HepG2 (cell line): ENCODE data around the gene TRAPPC3. TPM values are rescaled to one million over a fixed set of nuclear protein-coding genes. Genes with fewer than 3 reads are reported as not detected.

Experiments used
- ATAC-seq: fragments of 200-7000 bp; cut with Tn5 transposase; 3 replicates; pipeline ENCODE4 v1.9.1; 2020; ENCODE audit warnings: mild to moderate bottlenecking, moderate library complexity
- Bru-seq: library from RNA; stranded (reverse); fragments of 400-500 nt; gene quantifications from one replicate; lab custom pipeline; 2021; lab: Mats Ljungman, UMichigan
- BruChase-seq, 2 experiments: library from RNA; stranded (reverse); fragments of 400-500 nt; gene quantifications; one replicate each; lab custom pipeline; 2021; lab: Mats Ljungman, UMichigan
- BruUV-seq: library from RNA; stranded (reverse); fragments of 400-500 nt; replicated peaks from 2 replicates; lab custom pipeline; 2021; lab: Mats Ljungman, UMichigan
- CTCF ChIA-PET: fragments of 300-600 bp; formaldehyde crosslinking; extraction: SDS; loops from one replicate; lab custom pipeline; 2021; ENCODE audit warnings: low total read pairs, inconsistent platforms, low intra/inter-chr PET ratio; lab: Yijun Ruan, JAX
- POLR2A ChIA-PET: fragments of 350-600 bp; sonication (Branson Sonifier 250); formaldehyde crosslinking; loops from one replicate; lab custom pipeline; 2020; ENCODE audit warnings: antibody characterized with exemption, inconsistent platforms; lab: Yijun Ruan, JAX
- DNase-seq: peaks from one replicate; pipeline ENCODE4 v3.0.0-alpha.2; 2015; ENCODE audit warnings: low spot score
- FAIRE-seq: peaks from 3 replicates; lab custom pipeline; 2011; peaks lifted over from hg19 to GRCh38; lab: Jason Lieb, UNC
- H2AFZ ChIP-seq: one replicate; pipeline ENCODE4 v1.6.1; 2011; ENCODE audit warnings: low read length, inconsistent platforms
- H3K27ac ChIP-seq: fragments of 300-600 bp; 3 replicates; pipeline ENCODE4 v1.8.0; 2011; ENCODE audit warnings: mixed run types, mild to moderate bottlenecking, mixed read lengths, low read length, inconsistent platforms; ENCODE audit not compliant: insufficient read depth; ENCODE audit errors: extremely low read length
- H3K27me3 ChIP-seq, 2 experiments: fragments of 200-600 bp in 1 of 2; 2 replicates in 1 of 2; 3 replicates in 1 of 2; pipeline versions ENCODE4 v1.6.0 to v1.8.0; 2011; ENCODE audit warnings: low read length in 2 of 2, mild to moderate bottlenecking in 2 of 2, moderate library complexity in 2 of 2, inconsistent platforms in 1 of 2; ENCODE audit not compliant: insufficient read depth in 2 of 2, control insufficient read depth in 1 of 2
- H3K36me3 ChIP-seq, 2 experiments: fragments of 200-600 bp in 1 of 2; replicated peaks in 1 of 2; 2 replicates in 1 of 2; 3 replicates in 1 of 2; pipeline versions ENCODE4 v1.5.1 to v1.8.0; 2011; ENCODE audit warnings: low read length in 2 of 2, inconsistent platforms in 1 of 2; ENCODE audit not compliant: insufficient read depth in 2 of 2, control insufficient read depth in 1 of 2
- H3K4me1 ChIP-seq: 2 replicates; pipeline ENCODE4 v1.5.1; 2012; ENCODE audit warnings: low read length, inconsistent platforms; ENCODE audit not compliant: insufficient read depth
- H3K4me2 ChIP-seq: 2 replicates; pipeline ENCODE4 v1.6.0; 2011; ENCODE audit warnings: low read depth, low read length, inconsistent platforms
- H3K4me3 ChIP-seq, 3 experiments: fragments of 200-600 bp in 1 of 3; sonication (generic), shearing (Covaris generic) in 1 of 3; replicated peaks in 1 of 3; 2 replicates each; pipeline ENCODE4 v1.5.1; 2011 to 2016; ENCODE audit warnings: low read length in 3 of 3, inconsistent platforms in 2 of 3, low read depth in 2 of 3, mild to moderate bottlenecking in 2 of 3, control low read depth in 1 of 3, mixed read lengths in 1 of 3; ENCODE audit not compliant: insufficient read depth in 1 of 3
- H3K79me2 ChIP-seq: one replicate; pipeline ENCODE4 v1.6.1; 2011; ENCODE audit warnings: low read length, inconsistent platforms; ENCODE audit not compliant: insufficient read depth
- H3K9ac ChIP-seq: 2 replicates; pipeline ENCODE4 v1.6.0; 2011; ENCODE audit warnings: mild to moderate bottlenecking, low read depth, low read length, inconsistent platforms; ENCODE audit not compliant: insufficient read depth
- H3K9me3 ChIP-seq: 2 replicates; pipeline ENCODE4 v1.5.1; 2012; ENCODE audit warnings: mild to moderate bottlenecking, low read length
- H4K20me1 ChIP-seq: 2 replicates; pipeline ENCODE4 v1.6.0; 2011; ENCODE audit warnings: inconsistent platforms, mild to moderate bottlenecking, low read length, moderate library complexity; ENCODE audit not compliant: insufficient read depth
- AGO2 ChIP-seq: fragments of 200-400 bp; formaldehyde crosslinking; optimal IDR thresholded peaks from 2 replicates; pipeline ENCODE3; 2017; ENCODE audit warnings: mild to moderate bottlenecking, low read depth, low read length, moderate library complexity
- ATF7-NPFF ChIP-seq: sonication (generic); formaldehyde crosslinking; IDR thresholded peaks from 2 replicates; pipeline ENCODE4 v1.8.1; 2023; ENCODE audit warnings: mild to moderate bottlenecking, low read depth, missing genetic modification reagents, moderate library complexity
- CEBPG ChIP-seq: IDR thresholded peaks from 2 replicates; pipeline ENCODE4 v1.6.1; 2016
- E2F2 ChIP-seq: sonication (generic); formaldehyde crosslinking; IDR thresholded peaks from 2 replicates; pipeline ENCODE4 v1.4.0; 2020; ENCODE audit warnings: missing genetic modification reagents, borderline replicate concordance
- MYC ChIP-seq: sonication (generic); formaldehyde crosslinking; IDR thresholded peaks from 2 replicates; pipeline ENCODE4 v1.9.0; 2021; ENCODE audit warnings: missing genetic modification reagents, borderline replicate concordance
- POLR2A ChIP-seq, 2 experiments: IDR thresholded peaks; 2 replicates each; pipeline ENCODE4 v1.6.1; 2011; ENCODE audit warnings: low read depth in 2 of 2, low read length in 2 of 2, mild to moderate bottlenecking in 1 of 2, moderate library complexity in 1 of 2; ENCODE audit not compliant: insufficient read depth in 1 of 2
- SRY ChIP-seq: sonication (generic); formaldehyde crosslinking; IDR thresholded peaks from 2 replicates; pipeline ENCODE4 v1.8.0; 2022; ENCODE audit warnings: mild to moderate bottlenecking, missing genetic modification reagents
- TFDP1 ChIP-seq: IDR thresholded peaks from 2 replicates; pipeline ENCODE4 v1.6.1; 2016; ENCODE audit warnings: missing compliant biosample characterization, missing genetic modification reagents, borderline replicate concordance
- ZFP36 ChIP-seq: fragments of 150-350 bp; IDR thresholded peaks from 2 replicates; pipeline ENCODE4 v1.6.1; 2018; ENCODE audit warnings: borderline replicate concordance, low read length, low read depth; ENCODE audit not compliant: partially characterized antibody
- ZNF124 ChIP-seq: sonication (generic); formaldehyde crosslinking; IDR thresholded peaks from 2 replicates; pipeline ENCODE4 v1.4.0; 2020; ENCODE audit warnings: missing genetic modification reagents
- ZNF576 ChIP-seq: sonication (generic); formaldehyde crosslinking; IDR thresholded peaks from 2 replicates; pipeline ENCODE4 v1.4.0; 2020; ENCODE audit warnings: mild to moderate bottlenecking, missing genetic modification reagents
- WGBS: methylation state at CpG from one replicate; pipeline ENCODE4 v1.1.6; 2017; ENCODE audit warnings: low lambda C conversion rate; 5-methylcytosine and 5-hydroxymethylcytosine counted together
- in situ Hi-C: cut with HindIII; loops from 2 replicates; pipeline ENCODE4 v1.10.0; 2017; ENCODE audit warnings: low pct_unique_long_range_greater_than_20kb; ENCODE audit not compliant: extremely low pct_ligation_motif_present
- intact Hi-C: fragments of 100-400 bp; cut with micrococcal nuclease; formaldehyde crosslinking; loops from one replicate; pipeline ENCODE4 v1.10.0; 2022; ENCODE audit not compliant: unreplicated experiment
- long read RNA-seq, 2 experiments: library from RNA in 1 of 2; library from polyadenylated mRNA in 1 of 2; stranded (forward) in 1 of 2; unstranded in 1 of 2; transcript quantifications; one replicate each; pipeline ENCODE4 v2.0.0, GENCODE V29; 2019 to 2022
- polyA minus RNA-seq, 3 experiments: library from RNA; depleted of rRNA, polyadenylated mRNA; stranded (reverse); fragments of >200 nt; gene quantifications; 2 replicates each; pipeline ENCODE4 v1.2.3, GENCODE V29; 2011; ENCODE audit warnings: low replicate concordance in 1 of 3
- polyA plus RNA-seq, 8 experiments: library from polyadenylated mRNA; depleted of rRNA in 3 of 8; stranded (reverse) in 7 of 8; unstranded in 1 of 8; fragments of >200 nt; fragmentation: Illumina TruSeq in 4 of 8; extraction: Trizol in 4 of 8; gene quantifications; 2 replicates each; pipeline versions ENCODE4 v1.2.1 to v1.2.3, GENCODE V29; 2011 to 2016; ENCODE audit warnings: low read depth in 4 of 8, missing spikeins in 1 of 8, mixed read lengths in 1 of 8; ENCODE audit not compliant: insufficient read depth in 1 of 8
- total RNA-seq, 5 experiments: library from RNA; depleted of rRNA; stranded (reverse); fragments of >200 nt; fragmentation: Illumina TruSeq; extraction: Trizol; gene quantifications; 2 replicates each; pipeline ENCODE4 v1.2.3, GENCODE V29; 2016; ENCODE audit warnings: low read depth in 1 of 5

The TRAPPC3 gene
- 62.4 and 66.7 TPM in 2 replicates for total RNA-seq (2016; rRNA removed; fragmentation: Illumina TruSeq; extraction: Trizol)
- total RNA-seq (2016; cell fraction: cytosol; rRNA removed; fragmentation: Illumina TruSeq; extraction: Trizol; ENCODE audit: low read depth) = 33.8 and 35.1 TPM in 2 replicates
- 67.4 and 70.9 TPM in 2 replicates for total RNA-seq (2016; cell fraction: insoluble cytoplasmic fraction; rRNA removed; fragmentation: Illumina TruSeq; extraction: Trizol)
- 51.3 and 59.4 TPM in 2 replicates for total RNA-seq (2016; cell fraction: membrane; rRNA removed; fragmentation: Illumina TruSeq; extraction: Trizol)
- 32.1 and 40.4 TPM in 2 replicates for total RNA-seq (2016; cell fraction: nucleus; rRNA removed; fragmentation: Illumina TruSeq; extraction: Trizol)
- 48.0 and 53.7 TPM in 2 replicates for polyA plus RNA-seq (2011; rRNA removed)
- polyA plus RNA-seq (2011; cell fraction: cytosol; rRNA removed) = 54.6 and 63.8 TPM in 2 replicates
- 23.5 and 23.9 TPM in 2 replicates for polyA plus RNA-seq (2011; cell fraction: nucleus; rRNA removed)
- polyA plus RNA-seq (2012) = 39.6 and 48.9 TPM in 2 replicates
- 32.8 and 40.4 TPM in 2 replicates for polyA plus RNA-seq (2016; cell fraction: cytosol; fragmentation: Illumina TruSeq; extraction: Trizol; ENCODE audit: low read depth)
- polyA plus RNA-seq (2016; cell fraction: insoluble cytoplasmic fraction; fragmentation: Illumina TruSeq; extraction: Trizol; ENCODE audit: low read depth) = 70.8 and 86.6 TPM in 2 replicates
- 45.9 and 53.3 TPM in 2 replicates for polyA plus RNA-seq (2016; cell fraction: membrane; fragmentation: Illumina TruSeq; extraction: Trizol; ENCODE audit: low read depth)
- 58.4 and 69.5 TPM in 2 replicates for polyA plus RNA-seq (2016; cell fraction: nucleus; fragmentation: Illumina TruSeq; extraction: Trizol; ENCODE audit: insufficient read depth, low read depth)
- 12.2 and 41.8 TPM in 2 replicates for polyA minus RNA-seq (2011; rRNA and poly(A)+ RNA removed; ENCODE audit: low replicate concordance)
- polyA minus RNA-seq (2011; cell fraction: cytosol; rRNA and poly(A)+ RNA removed) = 16.1 and 26.3 TPM in 2 replicates
- polyA minus RNA-seq (2011; cell fraction: nucleus; rRNA and poly(A)+ RNA removed) = 10.3 and 14.2 TPM in 2 replicates
- percentile 64 among the genes with signal in this experiment for Bru-seq, nascent RNA
- BruChase-seq, experiment 1, labeled RNA remaining after a 6-hour chase = percentile 73 among the genes with signal in this experiment
- BruChase-seq, experiment 2, labeled RNA remaining after a 2-hour chase = percentile 68 among the genes with signal in this experiment
- long read RNA-seq, experiment 1, transcript TRAPPC3-204 (5 exons, 1,265 nt) = major isoform, 67 of 84 reads
- long read RNA-seq, experiment 1, transcript TRAPPC3-202 (5 exons, 1,056 nt) = minor isoform, 6 of 84 reads
- long read RNA-seq, experiment 1, partial matches to known transcripts = 3 of 84 reads
- long read RNA-seq, experiment 1, other reads (novel, unspliced or antisense) = 4 of 84 reads
- long read RNA-seq, experiment 2, transcript TRAPPC3-204 (5 exons, 1,265 nt) = major isoform, 84 of 133 reads
- long read RNA-seq, experiment 2, transcript TRAPPC3-202 (5 exons, 1,056 nt) = minor isoform, 14 of 133 reads
- long read RNA-seq, experiment 2, partial matches to known transcripts = 4 of 133 reads
- long read RNA-seq, experiment 2, other reads (novel, unspliced or antisense) = 21 of 133 reads

GRCh38 chr1:36149237-36149972 lies at the start of gene TRAPPC3:
Gene TRAPPC3 (minus strand): TSS chr1:36149486. CDS start chr1:36149378, 108 bp downstream.
- WGBS = 2% methylated on average over 39 of the region's 62 CpGs
- CTCF ChIA-PET = interaction anchor here (0.8 to 2.6 kb wide), 4 partner anchors 38 to 193 kb away, joined by 3 to 43 read pairs (median 10); no protein-coding TSS in a partner anchor
- peak; percentile 93 for TF ChIP-seq SRY (CRISPR knock-in tag)
- peak in 1 of 2 experiments; percentile 72; a peak in 2 of 4 replicates for TF ChIP-seq POLR2A (IDR thresholded peaks at IDR 0.05; ENCODE audit: insufficient read depth in 1 of 2, low read depth in 2 of 2, low read length in 2 of 2)
- peak; percentile 80; the same call in 1 of the 2 replicates for TF ChIP-seq TFDP1 (CRISPR knock-in tag)
- TF ChIP-seq E2F2 (CRISPR knock-in tag) = no peak
- TF ChIP-seq CEBPG = no peak
- no peak for TF ChIP-seq ZFP36
- TF ChIP-seq ZNF124 (CRISPR knock-in tag) = peak; percentile 84; the same call in 1 of the 2 replicates
- peak; percentile 43; the same call in 1 of the 2 replicates for TF ChIP-seq ATF7-NPFF (CRISPR knock-in tag)
- no peak for TF ChIP-seq ZNF576
- TF ChIP-seq AGO2 = peak; percentile 42
- TF ChIP-seq MYC (CRISPR knock-in tag) = peak; percentile 61; the same call in 1 of the 2 replicates

More at GRCh38 chr1:36149237-36149972, at the start of gene TRAPPC3:
- peak; percentile 70 for FAIRE-seq
- Histone ChIP-seq H3K4me2 (peak within 1 kb of the TSS; percentile 94), H2AFZ (peak within 1 kb of the TSS; percentile 24), H3K27ac (peak within 1 kb of the TSS; percentile 80), H3K4me1 (peaks cover 58% of the 10 kb centered on the region), H3K79me2 (peaks cover 8% of the 10 kb centered on the region), H3K27me3 (no peaks in the 10 kb centered on the region), H3K9ac (peak within 1 kb of the TSS; percentile 87), H3K4me3 (peak within 1 kb of the TSS; percentile 76 to 83 (median 81)), H4K20me1 (no peaks in the 10 kb centered on the region), H3K9me3 (no peaks in the 10 kb centered on the region), H3K36me3 (no peaks in the 10 kb centered on the region)
- BruUV-seq = no TSS peak
- peak; percentile 88 for ATAC-seq
- peak; percentile 99 for DNase-seq
- in situ Hi-C loops (no loop called here), intact Hi-C loops (loop anchor here (1.0 to 10.0 kb wide), 3 partner anchors 39 to 275 kb away; no protein-coding TSS in a partner anchor)
- POLR2A ChIA-PET = interaction anchor here (0.5 to 3.5 kb wide), 22 partner anchors 12 to 315 kb away, joined by 3 to 34 read pairs (median 6); partner anchors contain the start of genes MRPS15 and THRAP3
